Subcutaneous abdominal adipose tissue (tissue), 5 donors: Measurements from ENCODE around the gene EHBP1.

Experiments
- H3K27ac ChIP-seq: one replicate; pipeline ENCODE4 v1.7.0; 2013; ENCODE audit warnings: low read depth, mild to moderate bottlenecking, inconsistent platforms, low read length, moderate library complexity
- H3K27me3 ChIP-seq, 5 donors: one replicate each; pipeline ENCODE4 v1.7.0; 2013; ENCODE audit warnings: low read length in 5 of 5, inconsistent platforms in 1 of 5; ENCODE audit not compliant: control insufficient read depth in 5 of 5, insufficient read depth in 4 of 5
- H3K36me3 ChIP-seq, 5 donors: one replicate each; pipeline ENCODE4 v1.7.0; 2013; ENCODE audit warnings: low read length in 5 of 5; ENCODE audit not compliant: control insufficient read depth in 5 of 5, insufficient read depth in 5 of 5
- H3K4me1 ChIP-seq, 5 donors: one replicate each; pipeline ENCODE4 v1.7.0; 2013; ENCODE audit warnings: low read length in 5 of 5, mild to moderate bottlenecking in 3 of 5, moderate library complexity in 1 of 5; ENCODE audit not compliant: control insufficient read depth in 5 of 5, insufficient read depth in 5 of 5
- H3K4me3 ChIP-seq, 5 donors: one replicate each; pipeline ENCODE4 v1.7.0; 2013; ENCODE audit warnings: low read length in 5 of 5, low read depth in 1 of 5
- H3K9ac ChIP-seq, 5 donors: one replicate each; pipeline ENCODE4 v1.7.0; 2013; ENCODE audit warnings: low read length in 5 of 5, mild to moderate bottlenecking in 4 of 5, moderate library complexity in 3 of 5
- H3K9me3 ChIP-seq, 5 donors: one replicate each; pipeline ENCODE4 v1.7.0; 2013; ENCODE audit warnings: low read length in 5 of 5; ENCODE audit not compliant: control insufficient read depth in 5 of 5
- donor health status: healthy.
- donor health status: healthy.
- donor health status: healthy.
- donor health status: healthy.
- donor health status: healthy.

The EHBP1 gene

GRCh38 chr2:62817995-62818713 lies 112.6 kb downstream of the EHBP1 start:
- H3K27ac ChIP-seq: no peak overlapping the region
- no peaks in the 10 kb centered on the region for H3K9me3 ChIP-seq
- no peaks in the 10 kb centered on the region for H3K27me3 ChIP-seq
- no peaks in the 10 kb centered on the region for H3K36me3 ChIP-seq
- peaks cover 0 to 13% (median 5%) of the 10 kb centered on the region in 5 donors for H3K4me1 ChIP-seq
- no peak overlapping the region for H3K9ac ChIP-seq
- no peak overlapping the region for H3K4me3 ChIP-seq

GRCh38 chr2:62822549-62822948 lies 117.0 kb downstream of the EHBP1 start:
- peaks cover 7 to 14% (median 10%) of the 10 kb centered on the region in 5 donors for H3K36me3 ChIP-seq
- peaks cover 0 to 23% (median 9%) of the 10 kb centered on the region in 5 donors for H3K4me1 ChIP-seq
- H3K4me3 ChIP-seq: no peak overlapping the region
- H3K9me3 ChIP-seq: no peaks in the 10 kb centered on the region
- H3K9ac ChIP-seq: no peak overlapping the region
- H3K27ac ChIP-seq: no peak overlapping the region
- H3K27me3 ChIP-seq: no peaks in the 10 kb centered on the region

GRCh38 chr2:62824388-62824787 lies 118.9 kb downstream of the EHBP1 start:
- Histone ChIP-seq H3K4me3 (no peak overlapping the region), H3K27ac (no peak overlapping the region), H3K4me1 (peaks cover 0 to 23% (median 9%) of the 10 kb centered on the region in 5 donors), H3K36me3 (peaks cover 7 to 21% (median 13%) of the 10 kb centered on the region in 5 donors), H3K27me3 (no peaks in the 10 kb centered on the region), H3K9ac (no peak overlapping the region), H3K9me3 (no peaks in the 10 kb centered on the region)

GRCh38 chr2:62826141-62826540 lies 120.6 kb downstream of the EHBP1 start:
- Histone ChIP-seq H3K27me3 (no peaks in the 10 kb centered on the region), H3K36me3 (peaks cover 7 to 33% (median 14%) of the 10 kb centered on the region in 5 donors)

GRCh38 chr2:62826953-62827675 lies 121.6 kb downstream of the EHBP1 start:
- Histone ChIP-seq H3K36me3 (peaks cover 7 to 41% (median 19%) of the 10 kb centered on the region in 5 donors), H3K9ac (no peak overlapping the region), H3K4me1 (peaks cover 0 to 23% (median 9%) of the 10 kb centered on the region in 5 donors), H3K27me3 (no peaks in the 10 kb centered on the region), H3K27ac (no peak overlapping the region), H3K4me3 (no peak overlapping the region), H3K9me3 (no peaks in the 10 kb centered on the region)

More at GRCh38 chr2:62826141-62826540, 120.6 kb downstream of the EHBP1 start:
- Histone ChIP-seq H3K27ac (no peak overlapping the region), H3K9ac (no peak overlapping the region), H3K4me3 (no peak overlapping the region), H3K9me3 (no peaks in the 10 kb centered on the region), H3K4me1 (peaks cover 0 to 23% (median 9%) of the 10 kb centered on the region in 5 donors)

- Histone ChIP-seq H3K4me1 (peaks cover 0 to 4% (median 0%) of the 10 kb centered on the region in 5 donors), H3K36me3 (peaks cover 16 to 54% (median 34%) of the 10 kb centered on the region in 5 donors), H3K9ac (no peak overlapping the region), H3K27ac (no peak overlapping the region), H3K4me3 (no peak overlapping the region), H3K9me3 (peaks cover 0 to 5% (median 0%) of the 10 kb centered on the region in 5 donors), H3K27me3 (no peaks in the 10 kb centered on the region)
These were observed 126.2 kb downstream of the EHBP1 start for GRCh38 chr2:62831729-62832128.

GRCh38 chr2:62844311-62845090 lies 139.0 kb downstream of the EHBP1 start:
- Histone ChIP-seq H3K9ac (no peak overlapping the region), H3K4me3 (no peak overlapping the region), H3K36me3 (peaks cover 4 to 25% (median 13%) of the 10 kb centered on the region in 5 donors), H3K27ac (no peak overlapping the region), H3K9me3 (peaks cover 3 to 15% (median 5%) of the 10 kb centered on the region in 5 donors), H3K4me1 (no peaks in the 10 kb centered on the region), H3K27me3 (no peaks in the 10 kb centered on the region)

GRCh38 chr2:62845256-62845655 lies 139.7 kb downstream of the EHBP1 start:
- H3K4me3 ChIP-seq: no peak overlapping the region
- H3K27me3 ChIP-seq: no peaks in the 10 kb centered on the region
- no peak overlapping the region for H3K27ac ChIP-seq
- peaks cover 3 to 15% (median 5%) of the 10 kb centered on the region in 5 donors for H3K9me3 ChIP-seq
- no peak overlapping the region for H3K9ac ChIP-seq
- H3K4me1 ChIP-seq: no peaks in the 10 kb centered on the region
- peaks cover 4 to 27% (median 18%) of the 10 kb centered on the region in 5 donors for H3K36me3 ChIP-seq

- Histone ChIP-seq H3K4me3 (no peak overlapping the region), H3K9me3 (peaks cover 0 to 4% (median 0%) of the 10 kb centered on the region in 5 donors), H3K27ac (no peak overlapping the region), H3K4me1 (peaks cover 0 to 8% (median 0%) of the 10 kb centered on the region in 5 donors), H3K36me3 (peaks cover 25 to 46% (median 37%) of the 10 kb centered on the region in 5 donors), H3K9ac (no peak overlapping the region), H3K27me3 (no peaks in the 10 kb centered on the region)
These were observed 146.7 kb downstream of the EHBP1 start for GRCh38 chr2:62852254-62852653.
